Spleen (tissue), 7 donors: Measurements from ENCODE around the gene RIC8A.

ENCODE experiments used
- POLR2A ChIP-seq, 3 donors: fragments of 450-650 bp; IDR thresholded peaks; one replicate each; pipeline ENCODE4 v1.5.1; 2017; ENCODE audit warnings: antibody characterized with exemption in 3 of 3, mild to moderate bottlenecking in 1 of 3
- TF ChIP-seq, protein P1 (sequence below), 11 experiments: fragments of 200-600 bp in 7 of 11; fragments of 450-650 bp in 4 of 11; sonication (generic) in 4 of 11; IDR thresholded peaks in 8 of 11; conservative IDR thresholded peaks in 3 of 11; 1 replicate in 7 of 11; 2 replicates in 4 of 11; pipeline versions ENCODE4 v1.4.0 to v1.8.0; 2016 to 2021; ENCODE audit warnings: antibody characterized with exemption in 11 of 11, inconsistent platforms in 4 of 11, mild to moderate bottlenecking in 1 of 11
- donor health status: DM: no; HTN: no; CAD: no; lungs with moderate emphysema.
- donor health status: DM: no; HTN: no; CAD: no.
- donor health status: DM: no; HTN: no; CAD: no.

DNA sequence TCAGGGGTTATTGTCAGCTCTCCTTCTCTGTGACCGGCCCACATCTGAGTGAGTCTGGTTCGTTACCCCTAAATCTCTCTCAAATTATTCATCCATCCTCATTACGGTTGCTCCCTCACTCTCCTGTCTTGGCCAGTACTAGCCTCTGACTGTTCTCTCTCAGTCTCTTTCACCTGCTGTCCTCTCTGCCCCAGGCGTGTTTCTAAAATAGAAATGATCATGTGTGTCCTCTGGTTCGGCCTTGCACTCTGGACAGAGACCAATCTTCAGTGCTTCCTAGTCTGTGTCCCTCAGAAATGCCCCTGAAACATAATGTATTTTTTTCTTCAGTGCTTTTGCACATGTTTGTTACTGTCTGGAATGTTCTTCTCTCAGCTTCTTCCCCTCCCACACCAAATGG lies 34.1 kb downstream of the RIC8A start:
- TF ChIP-seq, protein P1, sequence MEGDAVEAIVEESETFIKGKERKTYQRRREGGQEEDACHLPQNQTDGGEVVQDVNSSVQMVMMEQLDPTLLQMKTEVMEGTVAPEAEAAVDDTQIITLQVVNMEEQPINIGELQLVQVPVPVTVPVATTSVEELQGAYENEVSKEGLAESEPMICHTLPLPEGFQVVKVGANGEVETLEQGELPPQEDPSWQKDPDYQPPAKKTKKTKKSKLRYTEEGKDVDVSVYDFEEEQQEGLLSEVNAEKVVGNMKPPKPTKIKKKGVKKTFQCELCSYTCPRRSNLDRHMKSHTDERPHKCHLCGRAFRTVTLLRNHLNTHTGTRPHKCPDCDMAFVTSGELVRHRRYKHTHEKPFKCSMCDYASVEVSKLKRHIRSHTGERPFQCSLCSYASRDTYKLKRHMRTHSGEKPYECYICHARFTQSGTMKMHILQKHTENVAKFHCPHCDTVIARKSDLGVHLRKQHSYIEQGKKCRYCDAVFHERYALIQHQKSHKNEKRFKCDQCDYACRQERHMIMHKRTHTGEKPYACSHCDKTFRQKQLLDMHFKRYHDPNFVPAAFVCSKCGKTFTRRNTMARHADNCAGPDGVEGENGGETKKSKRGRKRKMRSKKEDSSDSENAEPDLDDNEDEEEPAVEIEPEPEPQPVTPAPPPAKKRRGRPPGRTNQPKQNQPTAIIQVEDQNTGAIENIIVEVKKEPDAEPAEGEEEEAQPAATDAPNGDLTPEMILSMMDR (IDR thresholded peaks at IDR 0.05 in 8 of 11, conservative IDR thresholded peaks at IDR 0.05 in 3 of 11) = no peak
- no peak for TF ChIP-seq POLR2A (IDR thresholded peaks at IDR 0.05)
